GM23338 (cell line): ENCODE data around the gene PARP2. TPM values are rescaled to one million over a fixed set of nuclear protein-coding genes. Genes with fewer than 3 reads are reported as not detected.
"Not testable (repeated sequence)": the region's sequence is repeated elsewhere in the genome, so short reads cannot be mapped to it uniquely, and the experiment has no call there.

Experiments
- ATAC-seq: fragments of 200-7000 bp; cut with Tn5 transposase; 3 replicates; pipeline ENCODE4 v1.9.1; 2020
- DNase-seq: peaks from one replicate; pipeline ENCODE4 v3.0.0-alpha.2; 2015; ENCODE audit warnings: low spot score
- H2AFZ ChIP-seq: fragments of 200-600 bp; sonication (generic); 2 replicates; pipeline ENCODE4 v1.8.0; 2016; ENCODE audit warnings: antibody characterized with exemption, mild to moderate bottlenecking, moderate library complexity
- H3F3A ChIP-seq: fragments of 200-600 bp; sonication (generic); replicated peaks from 2 replicates; pipeline ENCODE4 v1.8.0; 2017; ENCODE audit warnings: antibody characterized with exemption, mixed run types, low read depth
- H3K27ac ChIP-seq: fragments of 200-600 bp; sonication (generic); 2 replicates; pipeline ENCODE4 v1.6.1; 2016; ENCODE audit warnings: low read depth
- H3K27me3 ChIP-seq: fragments of 200-600 bp; sonication (generic); 2 replicates; pipeline ENCODE4 v1.8.0; 2016; ENCODE audit warnings: mild to moderate bottlenecking, mixed run types, moderate library complexity; ENCODE audit not compliant: insufficient read depth
- H3K36me3 ChIP-seq: fragments of 200-600 bp; sonication (generic); 2 replicates; pipeline ENCODE4 v1.8.0; 2016; ENCODE audit warnings: mild to moderate bottlenecking; ENCODE audit not compliant: insufficient read depth
- H3K4me1 ChIP-seq: fragments of 200-600 bp; sonication (generic); 2 replicates; pipeline ENCODE4 v1.8.0; 2016; ENCODE audit warnings: mild to moderate bottlenecking, moderate library complexity; ENCODE audit not compliant: insufficient read depth
- H3K4me2 ChIP-seq: fragments of 200-600 bp; sonication (generic); 2 replicates; pipeline ENCODE4 v1.7.1; 2017; ENCODE audit warnings: mixed run types
- H3K4me3 ChIP-seq: fragments of 200-600 bp; sonication (generic); 2 replicates; pipeline ENCODE4 v1.6.1; 2016; ENCODE audit warnings: mixed run types
- H3K79me2 ChIP-seq: fragments of 200-600 bp; sonication (generic); replicated peaks from 2 replicates; pipeline ENCODE4 v1.8.0; 2017; ENCODE audit warnings: mild to moderate bottlenecking; ENCODE audit not compliant: insufficient read depth
- H3K9me2 ChIP-seq: fragments of 200-600 bp; sonication (generic); 2 replicates; pipeline ENCODE4 v1.8.0; 2017; ENCODE audit not compliant: insufficient read depth
- H4K20me1 ChIP-seq: fragments of 200-600 bp; sonication (generic); replicated peaks from 2 replicates; pipeline ENCODE4 v1.8.0; 2017; ENCODE audit warnings: mild to moderate bottlenecking; ENCODE audit not compliant: insufficient read depth
- H3K27ac Mint-ChIP-seq: 2 replicates; pipeline ENCODE4 v1.8.0; 2020; ENCODE audit warnings: inconsistent platforms, mild to moderate bottlenecking, moderate library complexity, mixed read lengths
- H3K27me3 Mint-ChIP-seq: 3 replicates; pipeline ENCODE4 v1.8.0; 2022; ENCODE audit warnings: low read depth, mild to moderate bottlenecking, moderate library complexity, mixed read lengths, inconsistent platforms; ENCODE audit not compliant: insufficient read depth, poor library complexity
- H3K36me3 Mint-ChIP-seq: 3 replicates; pipeline ENCODE4 v1.8.0; 2021; ENCODE audit warnings: low read depth, mild to moderate bottlenecking, inconsistent platforms, moderate library complexity, mixed read lengths
- H3K4me1 Mint-ChIP-seq: 3 replicates; pipeline ENCODE4 v1.8.0; 2020; ENCODE audit warnings: mild to moderate bottlenecking, inconsistent platforms, mixed read lengths
- H3K4me3 Mint-ChIP-seq: 3 replicates; pipeline ENCODE4 v1.8.0; 2021; ENCODE audit warnings: moderate library complexity, mild to moderate bottlenecking, inconsistent platforms, mixed read lengths
- H3K9me3 Mint-ChIP-seq: 3 replicates; pipeline ENCODE4 v1.8.0; 2020; ENCODE audit warnings: moderate library complexity, mild to moderate bottlenecking, inconsistent platforms, mixed read lengths
- CTCF ChIP-seq, 2 experiments: fragments of 200-600 bp in 1 of 2; sonication (generic) in 1 of 2; conservative IDR thresholded peaks; 2 replicates each; pipeline versions ENCODE4 v1.5.1 to v1.6.1; 2016 to 2017; ENCODE audit warnings: antibody characterized with exemption in 2 of 2, low read depth in 2 of 2, mild to moderate bottlenecking in 2 of 2, moderate library complexity in 1 of 2
- ETS1 ChIP-seq: IDR thresholded peaks from 2 replicates; pipeline ENCODE4 v1.6.1; 2016; ENCODE audit warnings: antibody characterized with exemption
- EZH2 ChIP-seq: fragments of 200-600 bp; sonication (generic); IDR thresholded peaks from one replicate; pipeline ENCODE4 v1.8.0; 2017; ENCODE audit warnings: antibody characterized with exemption, mild to moderate bottlenecking, low read depth; ENCODE audit not compliant: unreplicated experiment
- EZH2phosphoT487 ChIP-seq: fragments of 200-600 bp; sonication (generic); IDR thresholded peaks from one replicate; pipeline ENCODE4 v1.8.1; 2018; ENCODE audit warnings: antibody characterized with exemption; ENCODE audit not compliant: unreplicated experiment
- JUNB ChIP-seq: IDR thresholded peaks from one replicate; pipeline ENCODE4 v1.6.1; 2016; ENCODE audit warnings: antibody characterized with exemption; ENCODE audit not compliant: unreplicated experiment
- NANOG ChIP-seq: IDR thresholded peaks from 2 replicates; pipeline ENCODE4 v1.6.1; 2016; ENCODE audit warnings: antibody characterized with exemption, borderline replicate concordance
- POLR2AphosphoS5 ChIP-seq: IDR thresholded peaks from 2 replicates; pipeline ENCODE4 v1.6.1; 2016; ENCODE audit warnings: antibody characterized with exemption, low read depth
- REST ChIP-seq: IDR thresholded peaks from one replicate; pipeline ENCODE4 v1.6.1; 2018; ENCODE audit warnings: antibody characterized with exemption; ENCODE audit not compliant: unreplicated experiment
- ZNF114 ChIP-seq: fragments of 250-450 bp; sonication (Bioruptor Pico); IDR thresholded peaks from 2 replicates; pipeline ENCODE4 v1.5.0; 2020; ENCODE audit warnings: mild to moderate bottlenecking, moderate library complexity
- ZNF331 ChIP-seq: fragments of 250-450 bp; sonication (Bioruptor Pico); IDR thresholded peaks from 2 replicates; pipeline ENCODE4 v1.5.0; 2020; ENCODE audit warnings: low read depth, mild to moderate bottlenecking, moderate library complexity
- polyA plus RNA-seq: library from polyadenylated mRNA; unstranded; fragments of >200 nt; fragmentation: Nextera tagmentation; extraction: Ambion mirVana; gene quantifications from 2 replicates; pipeline ENCODE4 v1.2.1, GENCODE V29; 2016
- total RNA-seq: library from RNA; depleted of rRNA; stranded (reverse); fragments of >200 nt; shearing (Covaris generic); gene quantifications from 2 replicates; pipeline ENCODE4 v1.2.3, GENCODE V29; 2014

The PARP2 gene
- total and polyA plus RNA-seq, 2 experiments from 2014 or later = 27.8 to 42.7 TPM

- no peak overlapping the region for H2AFZ ChIP-seq
- no peaks in the 10 kb centered on the region for H3K9me2 ChIP-seq
- peaks cover 75% of the 10 kb centered on the region for H3K36me3 Mint-ChIP-seq
- no peak overlapping the region for H3K4me3 ChIP-seq
- no peaks in the 10 kb centered on the region for H3K27me3 Mint-ChIP-seq
- H3K4me2 ChIP-seq = no peak overlapping the region
- H3K36me3 ChIP-seq = peaks cover 61% of the 10 kb centered on the region
- no peaks in the 10 kb centered on the region for H3K27me3 ChIP-seq
- no peak overlapping the region for H3K27ac ChIP-seq
- H3K79me2 ChIP-seq = no peaks in the 10 kb centered on the region
- no peak for TF ChIP-seq EZH2phosphoT487
- TF ChIP-seq NANOG = no peak
- no peak for TF ChIP-seq EZH2
- H3K27ac Mint-ChIP-seq = no peak overlapping the region
- H3K4me1 Mint-ChIP-seq = no peaks in the 10 kb centered on the region
- H3K4me1 ChIP-seq = no peaks in the 10 kb centered on the region
- no peaks in the 10 kb centered on the region; the same call in 1 of the 2 replicates for H4K20me1 ChIP-seq
- ATAC-seq = no peak
- no peak for DNase-seq
- H3F3A ChIP-seq = peaks cover 4% of the 10 kb centered on the region; the same call in 1 of the 2 replicates
- no peaks in the 10 kb centered on the region for H3K9me3 Mint-ChIP-seq
- no peak overlapping the region for H3K4me3 Mint-ChIP-seq
Measured at GRCh38 chr14:20356422-20356821, 13.0 kb downstream of the PARP2 start.

- H2AFZ ChIP-seq, H3K27ac ChIP-seq, H3K4me2 ChIP-seq, ATAC-seq, H3K4me3 Mint-ChIP-seq, H3K79me2 ChIP-seq, H3K9me2 ChIP-seq, H3F3A ChIP-seq, DNase-seq, H3K4me1 Mint-ChIP-seq, H3K4me1 ChIP-seq, H3K27me3 ChIP-seq, H3K27me3 Mint-ChIP-seq, H4K20me1 ChIP-seq, H3K9me3 Mint-ChIP-seq, H3K4me3 ChIP-seq: not testable (repeated sequence)
- peaks cover 54% of the 10 kb centered on the region for H3K36me3 Mint-ChIP-seq
- peaks cover 44% of the 10 kb centered on the region for H3K36me3 ChIP-seq
- H3K27ac Mint-ChIP-seq = peak overlapping the region; percentile 66; the same call in 1 of the 2 replicates
Measured at GRCh38 chr14:20358474-20358873, 15.0 kb downstream of the PARP2 start.

GRCh38 chr14:20365928-20366327 is 22.5 kb downstream of the PARP2 start:
- no peaks in the 10 kb centered on the region for H3K36me3 ChIP-seq
- no peak overlapping the region for H3K4me2 ChIP-seq
- H4K20me1 ChIP-seq = no peaks in the 10 kb centered on the region
- H3K27ac ChIP-seq = no peak overlapping the region
- no peaks in the 10 kb centered on the region for H3K4me1 Mint-ChIP-seq
- ATAC-seq = no peak
- H3K27ac Mint-ChIP-seq = no peak overlapping the region
- no peaks in the 10 kb centered on the region for H3K4me1 ChIP-seq
- H3K36me3 Mint-ChIP-seq = peaks cover 25% of the 10 kb centered on the region
- no peaks in the 10 kb centered on the region for H3K9me2 ChIP-seq
- no peak overlapping the region for H3K4me3 ChIP-seq
- H3F3A ChIP-seq = no peaks in the 10 kb centered on the region
- H3K27me3 ChIP-seq = no peaks in the 10 kb centered on the region
- H2AFZ ChIP-seq = no peak overlapping the region
- no peak for TF ChIP-seq REST
- TF ChIP-seq ETS1 = no peak
- TF ChIP-seq CTCF (conservative IDR thresholded peaks at IDR 0.05; ENCODE audit: low read depth in 2 of 2) = no peak
- no peak for TF ChIP-seq POLR2AphosphoS5
- TF ChIP-seq EZH2 = no peak
- no peak for TF ChIP-seq ZNF331 (CRISPR knock-in tag)
- no peak for TF ChIP-seq JUNB
- TF ChIP-seq ZNF114 (CRISPR knock-in tag) = no peak
- no peaks in the 10 kb centered on the region for H3K9me3 Mint-ChIP-seq
- H3K79me2 ChIP-seq = no peaks in the 10 kb centered on the region
- peaks cover 2% of the 10 kb centered on the region for H3K27me3 Mint-ChIP-seq
- no peak for DNase-seq
- H3K4me3 Mint-ChIP-seq = no peak overlapping the region
